Esophagus mucosa (tissue), 1 donor: Measurements from ENCODE around the gene ACAT2. TPM values are rescaled to one million over a fixed set of nuclear protein-coding genes. Genes with fewer than 3 reads are reported as not detected.
"Not testable (repeated sequence)": the region's sequence is repeated elsewhere in the genome, so short reads cannot be mapped to it uniquely, and the experiment has no call there.

Experiments
- ATAC-seq: fragments of 200-7000 bp; cut with Tn5 transposase; one replicate; pipeline ENCODE4 v1.9.1; 2020
- total RNA-seq: library from RNA; stranded (reverse); gene quantifications from one replicate; pipeline ENCODE4 v1.2.4, GENCODE V29; 2023
- donor health status: DM: yes; HTN: yes; CAD: no.

ACAT2 gene
- total RNA-seq, 1 donor from 2014 or later = 151 TPM

DNA sequence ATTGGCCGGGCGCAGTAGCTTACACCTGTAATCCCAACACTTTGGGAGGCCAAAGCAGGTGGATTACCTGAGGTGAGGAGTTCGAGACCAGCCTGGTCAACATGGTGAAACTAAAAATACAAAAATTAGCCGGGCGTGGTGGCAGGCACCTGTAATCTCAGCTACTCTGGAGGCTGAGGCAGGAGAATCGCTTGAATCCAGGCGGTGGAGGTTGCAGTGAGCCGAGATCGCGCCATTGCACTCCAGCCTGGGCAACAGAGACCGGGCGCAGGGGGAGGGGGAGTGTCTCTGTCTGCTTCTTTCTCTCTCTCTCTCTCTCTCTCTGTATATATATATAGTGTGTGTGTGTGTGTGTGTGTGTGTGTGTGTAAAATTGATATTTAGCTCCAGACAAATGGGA, 29.3 kb upstream of the ACAT2 start:
- not testable (repeated sequence) for ATAC-seq

DNA sequence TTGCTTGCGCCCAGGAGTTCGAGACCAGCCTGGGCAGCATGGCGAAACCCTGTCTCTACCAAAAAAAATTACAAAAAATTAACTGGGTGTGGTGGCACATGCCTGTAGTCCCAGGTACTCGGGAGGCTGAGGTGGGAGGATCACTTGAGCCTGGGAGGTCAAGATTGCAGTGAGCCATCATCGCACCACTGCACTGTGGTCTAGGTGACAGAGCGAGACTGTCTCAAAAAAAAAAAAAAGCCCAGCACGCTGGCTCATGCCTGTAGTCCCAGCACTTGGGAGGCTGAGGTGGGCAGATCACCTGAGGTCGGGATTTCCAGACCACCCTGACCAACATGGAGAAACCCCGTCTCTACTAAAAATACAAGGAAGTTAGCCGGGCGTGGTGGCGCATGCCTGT, 28.4 kb upstream of the ACAT2 start:
- not testable (repeated sequence) for ATAC-seq

DNA sequence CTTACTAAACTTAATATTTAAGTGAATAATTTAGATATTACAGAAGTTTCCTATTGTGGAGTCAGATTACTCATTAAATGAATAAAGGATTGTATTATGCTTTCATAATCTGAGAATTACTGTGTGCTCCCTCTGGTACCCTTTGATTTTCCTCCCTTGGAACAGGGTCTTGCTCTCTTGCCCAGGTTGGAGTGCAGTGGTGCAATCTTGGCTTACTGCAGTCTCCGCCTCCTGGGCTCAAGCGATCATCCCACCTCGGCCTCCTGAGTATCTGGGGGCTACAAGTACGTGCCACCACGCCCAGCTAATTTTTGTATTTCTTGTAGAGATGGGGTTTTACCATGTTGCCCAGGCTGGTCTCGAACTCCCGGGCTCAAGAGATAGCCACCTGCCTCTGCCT, 24.9 kb upstream of the ACAT2 start:
- ATAC-seq = no peak

DNA sequence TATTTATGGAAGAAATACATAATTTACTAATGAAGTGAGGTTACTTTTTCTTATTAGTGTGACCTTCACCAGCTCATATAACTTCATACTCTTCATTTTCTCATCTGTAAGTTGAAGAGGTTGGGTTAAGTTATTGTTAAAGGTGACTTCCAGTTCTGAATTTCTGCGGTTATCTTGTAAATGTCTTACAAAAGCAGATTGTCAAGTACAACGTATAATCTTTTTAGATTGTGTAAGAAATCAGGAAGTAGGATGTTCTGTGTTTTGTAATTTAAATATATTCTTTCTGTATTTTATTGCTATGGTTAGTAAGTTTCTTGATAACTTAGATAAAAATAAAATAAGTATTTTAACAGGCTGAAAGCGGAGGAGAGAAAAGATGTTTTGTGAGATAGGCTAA, 22.5 kb upstream of the ACAT2 start:
- no peak for ATAC-seq

DNA sequence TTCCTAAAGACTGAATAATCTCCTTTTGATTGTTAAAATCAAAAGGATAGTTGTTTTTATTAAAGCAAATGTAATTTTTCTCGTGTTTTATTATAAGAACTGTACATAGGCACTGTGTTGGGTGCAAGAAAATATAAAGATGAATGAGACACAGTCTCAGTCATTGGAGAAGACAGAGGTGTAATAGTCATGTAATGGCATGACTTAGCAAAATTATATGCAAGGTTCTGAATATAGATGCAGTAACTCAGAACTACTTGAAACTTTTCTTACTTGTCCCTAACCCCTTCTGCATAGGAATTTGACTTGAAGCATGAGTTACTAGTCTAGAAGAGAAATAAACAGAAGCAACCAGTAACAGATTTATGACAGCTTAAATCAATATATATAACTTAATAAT, 19.7 kb upstream of the ACAT2 start:
- no peak for ATAC-seq

DNA sequence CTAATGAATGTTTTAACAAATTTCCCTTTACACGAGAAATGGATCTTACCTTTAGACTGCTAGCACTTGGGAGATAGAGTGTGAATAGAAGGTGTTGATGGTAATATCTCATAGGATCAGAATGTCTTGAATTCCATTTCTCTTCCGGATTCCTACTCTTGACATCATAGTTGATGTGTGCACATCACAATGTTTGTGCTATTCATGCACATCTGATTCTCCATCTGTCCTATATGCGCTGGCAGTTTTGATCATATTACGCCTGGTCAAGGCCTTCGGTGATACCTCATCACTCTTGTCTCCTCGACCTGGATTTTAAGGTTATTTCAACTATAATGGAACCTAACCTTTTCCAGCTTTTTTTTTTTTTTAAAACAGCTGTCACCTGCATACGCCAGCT, 16.8 kb upstream of the ACAT2 start:
- ATAC-seq = no peak

DNA sequence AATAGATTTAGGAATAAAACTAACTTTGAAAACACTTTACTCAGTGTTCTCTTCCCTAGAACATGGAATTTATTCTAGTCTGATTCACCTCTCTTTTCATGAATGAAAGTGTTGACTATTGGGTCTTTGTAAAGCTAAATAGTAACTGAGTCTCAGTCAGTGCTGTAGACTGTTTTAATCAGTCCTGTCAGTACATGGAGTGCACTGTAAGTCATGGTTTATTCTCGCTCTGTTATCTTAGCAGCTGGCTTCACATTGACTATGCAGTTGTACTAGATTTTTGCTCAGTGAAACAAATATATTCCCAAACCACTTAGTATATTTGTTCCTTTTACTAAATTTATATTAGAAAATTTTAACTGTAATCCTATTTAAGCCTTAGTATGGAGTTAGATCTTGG, 15.1 kb upstream of the ACAT2 start:
- ATAC-seq = no peak

DNA sequence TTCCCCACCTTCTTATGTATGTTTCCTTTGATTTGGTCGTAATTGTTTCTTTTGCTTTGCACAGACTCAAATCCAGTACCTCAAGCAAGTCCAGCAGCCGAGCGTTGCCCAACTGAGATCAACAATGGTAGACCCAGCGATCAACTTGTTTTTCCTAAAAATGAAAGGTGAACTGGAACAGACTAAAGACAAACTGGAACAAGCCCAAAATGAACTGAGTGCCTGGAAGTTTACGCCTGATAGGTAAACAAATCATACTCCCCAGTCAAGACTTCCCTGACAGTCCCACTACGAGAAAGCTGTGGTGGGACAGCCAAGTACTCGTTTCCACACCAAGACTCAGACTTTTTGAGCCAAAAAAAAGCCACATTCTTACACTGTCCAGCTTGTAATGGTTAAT, 13.7 kb upstream of the ACAT2 start:
- ATAC-seq = not testable (repeated sequence)

DNA sequence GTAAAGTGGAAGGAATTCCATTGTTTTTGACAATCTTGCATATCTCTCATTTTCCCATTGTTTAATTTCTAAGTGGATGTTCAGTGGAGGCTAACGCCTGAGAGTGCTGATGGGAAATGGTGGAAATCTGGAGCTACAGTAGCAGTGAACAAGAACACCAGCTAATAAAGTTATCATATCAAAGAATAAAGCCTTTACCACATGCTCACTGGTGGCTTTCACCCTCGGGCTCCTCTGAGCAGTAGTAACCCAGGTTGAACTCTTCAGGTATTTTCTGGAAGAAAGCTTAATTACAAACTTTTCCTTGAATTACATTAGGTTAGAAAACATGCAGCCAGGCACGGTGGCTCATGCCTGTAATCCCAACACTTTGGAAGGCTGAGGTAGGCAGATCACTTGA, 10.4 kb upstream of the ACAT2 start:
- ATAC-seq = no peak

DNA sequence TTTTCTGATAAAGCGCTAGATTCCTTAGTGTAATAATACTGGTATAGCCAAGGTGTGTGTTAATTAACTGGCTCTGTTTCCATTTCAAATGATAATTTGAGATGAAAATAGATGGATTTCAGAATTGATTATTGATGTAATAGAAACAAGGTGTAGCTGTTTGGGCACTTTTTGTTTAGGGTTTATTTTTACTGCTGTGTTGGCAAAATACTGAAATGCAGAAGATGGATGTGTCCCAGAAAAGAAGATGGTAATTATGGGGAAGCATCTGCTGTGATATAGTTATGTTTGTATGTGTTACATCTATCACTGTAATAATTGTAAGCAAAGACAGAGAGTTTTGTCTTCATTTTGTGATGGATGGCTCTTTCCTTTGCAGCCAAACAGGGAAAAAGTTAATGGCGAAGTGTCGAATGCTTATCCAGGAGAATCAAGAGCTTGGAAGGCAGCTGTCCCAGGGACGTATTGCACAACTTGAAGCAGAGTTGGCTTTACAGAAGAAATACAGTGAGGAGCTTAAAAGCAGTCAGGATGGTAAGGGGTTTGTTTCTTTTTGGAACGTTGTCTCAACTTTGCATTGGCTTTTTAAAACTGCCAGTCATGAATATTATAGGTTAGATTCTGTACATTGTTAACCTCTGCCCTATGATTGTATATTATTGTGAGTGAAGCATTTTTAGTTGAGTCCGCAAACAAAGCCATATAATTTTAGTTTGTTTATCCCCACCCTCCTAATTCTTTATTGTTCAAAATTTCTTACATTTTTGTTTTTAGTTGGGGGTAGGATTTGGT, 8.6 kb upstream of the ACAT2 start:
- ATAC-seq = no peak

DNA sequence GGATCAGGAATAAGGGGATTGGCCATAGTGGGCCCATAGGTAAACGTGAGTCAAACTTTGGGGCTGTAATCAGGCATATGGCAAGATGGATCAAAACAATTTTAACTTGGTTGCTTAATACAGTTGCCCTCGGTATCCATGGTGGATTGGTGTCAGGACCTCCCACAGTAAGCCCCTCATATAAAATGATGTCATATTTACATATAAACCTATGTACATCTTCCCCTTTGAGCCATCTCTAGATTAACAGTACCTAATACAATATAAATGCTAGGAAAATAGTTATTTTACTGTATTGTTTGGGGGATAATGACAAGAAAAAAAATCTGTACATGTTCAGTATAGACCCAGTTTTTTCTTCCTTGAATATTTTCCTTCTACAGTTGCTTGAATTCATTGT, 7.4 kb upstream of the ACAT2 start:
- ATAC-seq = no peak

DNA sequence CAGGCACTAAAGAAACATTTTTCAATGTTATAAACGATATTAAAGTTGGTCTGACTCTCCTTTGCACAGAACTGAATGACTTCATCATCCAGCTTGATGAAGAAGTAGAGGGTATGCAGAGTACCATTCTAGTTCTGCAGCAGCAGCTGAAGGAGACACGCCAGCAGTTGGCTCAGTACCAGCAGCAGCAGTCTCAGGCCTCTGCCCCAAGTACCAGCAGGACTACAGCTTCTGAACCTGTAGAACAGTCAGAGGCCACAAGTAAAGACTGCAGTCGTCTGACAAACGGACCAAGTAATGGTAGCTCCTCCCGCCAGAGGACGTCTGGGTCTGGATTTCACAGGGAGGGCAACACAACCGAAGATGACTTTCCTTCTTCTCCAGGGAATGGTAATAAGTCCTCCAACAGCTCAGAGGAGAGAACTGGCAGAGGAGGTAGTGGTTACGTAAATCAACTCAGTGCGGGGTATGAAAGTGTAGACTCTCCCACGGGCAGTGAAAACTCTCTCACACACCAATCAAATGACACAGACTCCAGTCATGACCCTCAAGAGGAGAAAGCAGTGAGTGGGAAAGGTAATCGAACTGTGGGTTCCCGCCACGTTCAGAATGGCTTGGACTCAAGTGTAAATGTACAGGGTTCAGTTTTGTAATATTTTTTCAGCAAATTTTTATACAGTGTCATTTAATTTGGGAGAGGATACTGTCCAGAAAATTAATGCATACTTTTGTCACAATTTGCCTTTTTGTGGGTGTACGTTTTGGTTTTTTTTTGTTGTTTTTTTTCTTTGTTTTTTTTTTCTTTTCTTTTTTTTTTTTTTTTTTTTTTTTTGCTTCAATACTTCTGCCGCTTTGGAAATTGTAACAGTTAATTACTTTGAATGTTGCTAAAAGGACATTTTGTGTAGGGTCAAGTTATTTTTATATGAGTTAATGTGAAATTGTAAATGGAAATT, 6.6 kb upstream of the ACAT2 start:
- no peak for ATAC-seq

DNA sequence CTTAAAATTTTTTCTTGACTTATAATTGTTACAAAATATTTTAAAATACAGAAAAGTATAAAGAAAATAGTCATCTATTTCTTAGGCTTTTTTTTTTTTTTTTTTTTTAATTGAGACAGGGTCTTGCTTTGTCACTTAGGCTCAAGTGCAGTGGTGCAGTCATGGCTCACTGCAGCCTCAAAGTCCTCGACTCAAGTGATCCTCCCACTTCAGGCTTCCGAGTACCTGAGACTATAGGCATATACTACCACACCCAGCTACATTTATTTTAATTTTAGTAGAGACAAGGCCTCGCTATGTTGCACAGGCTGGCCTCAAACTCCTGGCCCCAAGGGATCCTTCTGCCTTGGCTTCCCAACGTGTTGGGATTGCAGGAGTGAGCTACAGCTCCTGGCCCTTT, 5.3 kb upstream of the ACAT2 start:
- no peak for ATAC-seq

DNA sequence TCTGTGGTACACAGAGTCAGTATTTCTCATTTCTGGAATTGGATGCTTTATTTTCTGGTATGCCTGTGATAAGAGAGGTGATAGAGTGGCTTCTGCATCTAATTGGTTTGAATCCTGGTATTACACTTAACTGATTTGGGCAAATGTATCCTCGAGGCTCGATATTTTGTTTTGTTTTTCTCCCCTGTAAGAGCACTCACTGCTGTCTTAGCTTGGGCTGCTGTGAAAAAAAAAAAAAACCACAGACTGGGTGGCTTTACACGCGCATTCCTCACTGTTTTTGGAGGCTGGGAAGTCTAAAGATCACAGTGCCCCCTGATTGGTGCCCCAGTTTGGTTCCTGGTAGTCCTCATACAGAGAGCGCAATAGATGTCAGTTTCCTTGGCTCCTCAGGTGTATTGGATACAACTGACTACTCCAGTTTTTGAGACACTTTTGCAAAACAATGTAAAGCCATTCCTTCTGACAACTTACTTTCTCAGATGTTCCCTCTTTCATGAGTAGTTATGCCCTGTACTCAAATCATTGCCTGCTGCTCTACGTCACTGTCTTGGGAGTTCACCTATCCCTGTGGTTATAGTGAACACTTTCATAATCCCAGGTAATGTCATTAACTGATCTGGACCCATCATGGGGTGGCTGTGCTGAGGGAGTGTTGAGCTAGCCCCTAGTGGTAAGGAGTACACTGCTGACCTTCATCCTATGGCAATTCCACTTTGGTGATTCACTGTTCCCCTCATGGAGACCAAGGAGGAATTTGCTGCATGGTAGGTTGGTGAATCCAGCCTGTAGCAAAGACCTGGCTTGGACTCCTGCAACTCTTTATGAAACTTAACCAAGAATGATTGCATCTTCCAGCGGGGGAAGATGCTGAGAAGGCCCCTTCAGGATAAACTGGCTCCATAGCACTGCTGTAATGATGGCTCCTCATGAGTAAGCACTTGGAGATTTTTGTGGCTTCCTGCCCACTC, 3.5 kb upstream of the ACAT2 start:
- ATAC-seq = no peak

DNA sequence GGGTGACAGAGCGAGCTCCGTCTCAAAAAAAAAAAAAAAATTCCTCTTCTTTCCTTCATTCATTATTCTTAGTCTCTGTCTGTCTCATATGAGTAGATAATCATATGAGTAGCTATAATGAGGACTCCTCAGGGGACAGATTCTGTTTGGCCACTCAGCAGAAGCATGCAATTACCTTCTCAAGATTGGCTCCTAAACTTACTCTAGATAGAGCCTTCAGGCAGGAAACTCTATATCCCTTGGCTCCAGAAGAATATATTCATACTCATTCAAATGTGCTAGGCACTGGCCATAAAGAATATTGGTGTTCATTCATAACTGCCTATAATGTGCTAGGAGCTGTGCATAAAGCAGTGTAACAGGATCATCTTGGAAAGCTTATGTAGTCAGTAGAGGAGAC, 2.2 kb upstream of the ACAT2 start:
- ATAC-seq = no peak

DNA sequence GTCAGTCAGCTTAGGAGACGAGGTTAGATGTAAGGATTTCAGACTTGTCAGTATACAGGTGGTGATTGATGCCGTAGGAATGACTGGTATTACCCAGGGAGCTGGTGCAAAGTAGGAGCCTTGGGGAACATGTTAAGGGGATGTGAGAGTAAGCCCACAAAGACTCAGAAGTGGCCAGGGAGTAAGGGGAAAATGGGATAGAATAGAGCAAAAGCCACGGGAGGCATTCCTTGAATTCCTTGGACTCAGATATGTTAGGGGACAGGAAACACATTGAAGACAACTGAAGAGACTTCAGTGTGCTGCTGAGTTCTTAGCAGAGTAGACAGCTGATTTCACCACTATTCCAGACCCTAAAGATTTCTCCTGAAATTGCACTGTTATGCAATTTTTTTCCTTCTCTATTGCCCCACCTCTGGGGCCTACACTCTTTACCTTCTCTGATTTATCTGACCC, 1.2 kb upstream of the ACAT2 start:
- ATAC-seq = no peak

DNA sequence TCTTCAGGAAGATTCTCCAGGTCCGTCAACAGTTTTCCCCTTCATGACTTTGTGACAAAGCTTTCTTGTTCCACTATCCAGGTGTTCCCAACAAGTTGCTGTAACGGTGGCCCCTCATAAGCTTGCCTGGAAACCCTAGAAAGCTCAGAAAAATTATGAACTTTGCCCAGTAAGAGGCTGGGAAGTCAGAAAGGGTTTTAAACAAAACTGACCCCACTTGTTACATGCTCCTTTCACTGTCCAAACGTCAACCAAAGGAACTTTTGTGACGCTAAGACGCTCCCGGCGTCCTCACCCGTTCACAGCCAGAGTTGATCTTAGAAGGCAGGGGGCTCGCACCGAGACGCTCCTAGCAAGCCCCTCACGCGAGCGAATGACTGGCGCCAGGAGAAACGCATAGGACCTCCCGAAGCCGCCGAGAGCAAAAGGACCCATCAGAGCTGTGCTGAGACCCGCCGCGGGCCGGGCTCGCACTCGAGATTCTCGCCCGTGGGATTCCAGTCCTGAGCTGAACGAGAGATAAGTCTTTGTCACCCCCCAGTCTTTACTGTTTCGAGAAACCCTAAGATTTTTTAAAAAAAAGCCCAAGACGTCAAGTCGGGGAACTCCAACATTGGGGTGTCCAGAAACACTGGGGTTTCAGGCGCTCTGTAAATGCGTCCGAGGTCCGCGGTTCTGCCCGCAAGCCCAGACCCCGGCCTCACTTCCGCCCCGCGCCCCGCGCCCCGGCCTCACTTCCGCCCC, 544 bp upstream of the ACAT2 start:
- ATAC-seq = no peak

DNA sequence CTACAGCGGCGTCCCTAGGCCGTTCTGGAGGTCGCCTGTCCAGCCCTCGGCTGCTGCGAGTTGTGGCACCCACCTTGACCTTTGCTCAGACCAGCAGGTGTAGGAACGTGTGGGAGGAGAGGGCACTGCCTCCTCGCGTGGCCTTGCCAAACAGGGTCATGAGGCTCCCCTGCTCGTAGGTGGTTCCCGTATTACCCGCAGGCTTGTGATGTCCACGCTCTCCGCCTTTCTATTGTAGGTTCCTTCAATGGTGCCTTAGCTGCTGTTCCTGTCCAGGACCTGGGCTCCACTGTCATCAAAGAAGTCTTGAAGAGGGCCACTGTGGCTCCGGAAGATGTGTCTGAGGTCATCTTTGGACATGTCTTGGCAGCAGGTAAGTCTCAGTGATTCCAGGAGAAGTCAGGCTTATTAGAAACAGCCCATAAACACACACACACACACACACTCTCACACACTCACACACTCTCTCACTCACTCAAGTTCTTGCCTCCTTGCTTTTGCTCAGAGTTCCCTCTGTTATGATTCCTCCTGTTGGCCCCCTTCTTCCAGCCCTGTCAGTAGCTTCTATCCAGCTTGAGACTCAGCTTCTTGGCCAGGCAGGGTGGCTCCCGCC, 942 bp downstream of the ACAT2 start:
- ATAC-seq = peak; percentile 7

DNA sequence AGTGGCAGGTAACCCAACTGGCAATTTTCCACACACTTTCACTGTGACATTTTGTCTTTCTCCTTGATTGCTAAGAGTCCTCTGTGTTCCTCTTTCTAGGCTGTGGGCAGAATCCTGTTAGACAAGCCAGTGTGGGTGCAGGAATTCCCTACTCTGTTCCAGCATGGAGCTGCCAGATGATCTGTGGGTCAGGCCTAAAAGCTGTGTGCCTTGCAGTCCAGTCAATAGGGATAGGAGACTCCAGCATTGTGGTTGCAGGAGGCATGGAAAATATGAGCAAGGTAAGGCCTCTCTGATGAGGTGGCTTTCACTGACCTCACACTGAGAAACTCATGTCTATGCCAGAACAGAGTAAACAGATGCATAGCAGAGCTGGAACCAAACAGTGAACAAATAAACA, 5.1 kb downstream of the ACAT2 start:
- ATAC-seq = no peak

DNA sequence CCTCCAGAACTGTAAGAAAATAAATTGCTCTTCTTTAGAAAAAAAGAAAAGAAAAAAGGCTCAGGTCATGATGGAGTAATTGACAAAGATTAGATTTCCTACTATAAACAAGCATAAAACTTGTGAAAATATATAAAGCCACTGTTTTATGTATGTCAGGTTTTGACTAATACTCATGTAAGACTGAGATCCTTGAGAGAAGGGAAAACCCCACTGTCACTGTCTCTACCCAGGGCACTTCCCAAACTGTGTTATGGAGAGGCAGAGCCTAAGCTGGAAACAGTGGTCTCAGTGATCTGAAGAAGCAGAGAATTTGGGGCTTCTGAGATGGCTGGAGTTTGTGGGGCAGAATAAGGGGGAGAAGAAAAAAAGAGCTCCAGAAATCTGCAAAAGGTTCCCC, 7.6 kb downstream of the ACAT2 start:
- no peak for ATAC-seq

DNA sequence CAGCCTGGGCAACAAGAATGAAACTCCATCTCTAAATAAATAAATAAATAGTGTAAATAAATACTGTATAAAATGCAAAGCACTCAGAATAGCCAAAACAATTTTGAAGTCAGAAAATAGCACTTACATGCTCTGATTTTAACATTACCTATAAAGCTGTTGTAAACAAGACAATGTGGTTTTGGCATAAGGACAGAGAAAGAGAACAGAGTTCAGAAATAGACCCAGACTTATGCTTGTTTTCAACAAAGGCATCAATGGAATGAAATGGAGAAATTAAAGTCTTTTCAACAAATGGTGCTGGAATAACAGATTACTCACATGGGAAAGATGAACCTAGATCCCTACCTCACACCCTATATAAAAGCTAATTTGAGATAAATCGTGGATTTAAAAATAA, 10.4 kb downstream of the ACAT2 start:
- ATAC-seq = no peak
